ENCODE data around the gene ZSWIM4. TPM values are rescaled to one million over a fixed set of nuclear protein-coding genes. Genes with fewer than 3 reads are reported as not detected.

Gene ZSWIM4
- total RNA-seq, 2 donors from 2014 or later, result 9.7 to 14.2 TPM

DNA sequence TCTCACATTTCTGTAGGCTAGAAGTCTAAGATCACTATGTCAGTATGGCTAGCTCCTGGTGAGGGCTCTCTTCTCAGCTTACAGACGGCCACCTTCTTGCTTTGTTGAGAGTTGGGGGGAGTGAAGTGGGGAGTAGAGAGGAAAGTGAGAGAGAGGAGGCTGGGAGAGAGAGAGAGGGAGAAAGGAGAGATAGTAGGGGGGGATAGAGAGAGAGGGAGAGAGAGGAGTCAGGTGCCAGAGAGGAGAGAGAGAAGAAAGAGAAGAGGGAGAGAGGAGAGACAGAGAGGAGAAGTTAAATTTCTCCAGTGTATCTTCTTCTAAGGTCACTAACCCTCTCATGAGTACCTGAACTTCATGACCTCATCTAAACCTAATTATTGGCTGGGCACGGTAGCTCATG lies 28.7 kb downstream of the ZSWIM4 start:
- intact Hi-C loops (cut with DNase I), result no loop called here
- no peaks in the 10 kb centered on the region for H3K27me3 ChIP-seq (replicated peaks; ENCODE audit: insufficient read depth)
- H3K9me3 ChIP-seq, result no peaks in the 10 kb centered on the region
- TF ChIP-seq, protein P1, sequence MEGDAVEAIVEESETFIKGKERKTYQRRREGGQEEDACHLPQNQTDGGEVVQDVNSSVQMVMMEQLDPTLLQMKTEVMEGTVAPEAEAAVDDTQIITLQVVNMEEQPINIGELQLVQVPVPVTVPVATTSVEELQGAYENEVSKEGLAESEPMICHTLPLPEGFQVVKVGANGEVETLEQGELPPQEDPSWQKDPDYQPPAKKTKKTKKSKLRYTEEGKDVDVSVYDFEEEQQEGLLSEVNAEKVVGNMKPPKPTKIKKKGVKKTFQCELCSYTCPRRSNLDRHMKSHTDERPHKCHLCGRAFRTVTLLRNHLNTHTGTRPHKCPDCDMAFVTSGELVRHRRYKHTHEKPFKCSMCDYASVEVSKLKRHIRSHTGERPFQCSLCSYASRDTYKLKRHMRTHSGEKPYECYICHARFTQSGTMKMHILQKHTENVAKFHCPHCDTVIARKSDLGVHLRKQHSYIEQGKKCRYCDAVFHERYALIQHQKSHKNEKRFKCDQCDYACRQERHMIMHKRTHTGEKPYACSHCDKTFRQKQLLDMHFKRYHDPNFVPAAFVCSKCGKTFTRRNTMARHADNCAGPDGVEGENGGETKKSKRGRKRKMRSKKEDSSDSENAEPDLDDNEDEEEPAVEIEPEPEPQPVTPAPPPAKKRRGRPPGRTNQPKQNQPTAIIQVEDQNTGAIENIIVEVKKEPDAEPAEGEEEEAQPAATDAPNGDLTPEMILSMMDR (IDR thresholded peaks at IDR 0.05), result no peak
- TF ChIP-seq POLR2A (IDR thresholded peaks at IDR 0.05) (no peak), POLR2AphosphoS5 (IDR thresholded peaks at IDR 0.05) (no peak)
- WGBS, result 90% methylated on average over 2 of the region's 2 CpGs
- H3K4me1 ChIP-seq (replicated peaks), result no peaks in the 10 kb centered on the region
- no peak overlapping the region for H3K4me3 ChIP-seq
- DNase-seq (ENCODE audit: low spot score), result no peak
- H3K36me3 ChIP-seq, result no peaks in the 10 kb centered on the region
- H3K27ac ChIP-seq, result no peak overlapping the region

DNA sequence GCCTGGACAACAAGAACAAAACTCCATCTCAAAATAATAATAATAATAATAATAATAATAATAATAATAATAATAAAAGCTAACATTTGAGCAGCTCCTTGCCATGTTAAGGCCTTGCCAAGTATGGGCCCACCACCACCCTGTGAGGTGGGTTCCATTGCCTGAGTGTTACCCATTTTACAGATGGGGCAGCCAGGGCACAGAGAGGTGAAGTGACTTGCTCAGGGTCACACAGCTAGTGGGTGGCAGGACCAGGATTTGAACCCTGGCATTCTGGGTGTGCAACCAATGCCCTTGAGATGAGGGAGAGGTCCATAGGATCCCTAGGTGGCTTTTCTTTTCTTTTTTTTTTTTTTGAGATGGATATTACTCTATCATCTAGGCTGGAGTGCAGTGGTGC lies 29.5 kb downstream of the ZSWIM4 start:
- no peaks in the 10 kb centered on the region for H3K36me3 ChIP-seq

GRCh38 chr19:13825489-13826441 lies 30.5 kb downstream of the ZSWIM4 start:
- no peaks in the 10 kb centered on the region for H3K9me3 ChIP-seq
- no peaks in the 10 kb centered on the region for H3K27me3 ChIP-seq (replicated peaks; ENCODE audit: insufficient read depth)
- 86% methylated on average over 29 of the region's 30 CpGs for WGBS
- H3K36me3 ChIP-seq, result no peaks in the 10 kb centered on the region
- TF ChIP-seq POLR2A (IDR thresholded peaks at IDR 0.05), result no peak
- TF ChIP-seq, protein P1 (IDR thresholded peaks at IDR 0.05), result no peak
- no peak for TF ChIP-seq POLR2AphosphoS5 (IDR thresholded peaks at IDR 0.05)
- no peaks in the 10 kb centered on the region for H3K4me1 ChIP-seq (replicated peaks)
- no peak overlapping the region for H3K27ac ChIP-seq
- intact Hi-C loops (cut with DNase I), result no loop called here
- H3K4me3 ChIP-seq, result no peak overlapping the region
- no peak for DNase-seq (ENCODE audit: low spot score)

More for the DNA sequence above, 29.5 kb downstream of the ZSWIM4 start:
- Histone ChIP-seq H3K27me3 (replicated peaks; ENCODE audit: insufficient read depth) (no peaks in the 10 kb centered on the region), H3K4me3 (no peak overlapping the region), H3K9me3 (no peaks in the 10 kb centered on the region), H3K4me1 (replicated peaks) (no peaks in the 10 kb centered on the region), H3K27ac (no peak overlapping the region)
- TF ChIP-seq POLR2AphosphoS5 (IDR thresholded peaks at IDR 0.05), result no peak
- no peak for TF ChIP-seq POLR2A (IDR thresholded peaks at IDR 0.05)
- TF ChIP-seq, protein P1 (IDR thresholded peaks at IDR 0.05), result no peak
- intact Hi-C loops (cut with DNase I), result no loop called here
- DNase-seq (ENCODE audit: low spot score), result no peak

DNA sequence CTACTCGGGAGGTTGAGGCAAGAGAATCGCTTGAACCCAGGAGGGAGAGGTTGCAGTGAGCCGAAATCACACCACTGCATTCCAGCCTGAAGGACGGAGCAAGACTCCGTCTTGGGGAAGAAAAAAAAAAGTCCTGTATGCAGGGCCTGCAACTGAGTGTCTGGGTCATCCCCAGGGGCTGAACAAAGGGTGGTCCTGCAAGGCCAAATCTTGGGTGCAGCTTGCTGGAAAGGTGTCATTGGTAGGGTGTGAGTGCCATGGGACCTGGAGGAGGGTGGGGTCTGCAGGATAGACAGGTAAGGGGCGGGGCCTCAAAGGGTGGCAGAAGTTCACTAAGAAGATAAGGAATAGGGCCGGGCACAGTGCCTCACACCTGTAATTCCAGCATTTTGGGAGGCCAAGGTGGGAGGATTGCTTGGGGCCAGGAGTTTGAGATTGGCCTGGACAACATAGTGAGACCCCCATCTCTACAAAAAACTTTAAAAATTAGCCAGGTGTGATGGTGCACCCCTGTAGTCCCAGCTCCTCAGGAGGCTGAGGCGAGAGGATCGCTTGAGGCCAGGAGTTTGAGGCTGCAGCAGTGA lies 31.5 kb downstream of the ZSWIM4 start:
- no peak overlapping the region for H3K4me3 ChIP-seq
- H3K27ac ChIP-seq, result no peak overlapping the region
- no peaks in the 10 kb centered on the region for H3K27me3 ChIP-seq (replicated peaks; ENCODE audit: insufficient read depth)
- no peaks in the 10 kb centered on the region for H3K4me1 ChIP-seq (replicated peaks)
- no peak for TF ChIP-seq POLR2A (IDR thresholded peaks at IDR 0.05)
- TF ChIP-seq POLR2AphosphoS5 (IDR thresholded peaks at IDR 0.05), result no peak
- TF ChIP-seq, protein P1 (IDR thresholded peaks at IDR 0.05), result no peak
- 95% methylated on average over 9 of the region's 9 CpGs for WGBS
- no peaks in the 10 kb centered on the region for H3K9me3 ChIP-seq
- intact Hi-C loops (cut with DNase I), result no loop called here
- H3K36me3 ChIP-seq, result no peaks in the 10 kb centered on the region
- DNase-seq (ENCODE audit: low spot score), result no peak

Data from prostate gland (tissue), 2 donors.